ENCODE results near the gene CORO1C.
"Not testable (repeated sequence)": the region's sequence is repeated elsewhere in the genome, so short reads cannot be mapped to it uniquely, and the experiment has no call there.

Gene CORO1C

GRCh38 chr12:108671110-108671509, 60.2 kb downstream of the CORO1C start:
- DNase-seq = no peak

- no peak for DNase-seq
Measured at GRCh38 chr12:108670066-108670631, 61.2 kb downstream of the CORO1C start.

GRCh38 chr12:108668542-108668941, 62.8 kb downstream of the CORO1C start:
- DNase-seq = no peak

GRCh38 chr12:108668063-108668462, 63.3 kb downstream of the CORO1C start:
- DNase-seq = no peak

- no peak for DNase-seq
Measured at GRCh38 chr12:108667349-108667748, 64.0 kb downstream of the CORO1C start.

DNA sequence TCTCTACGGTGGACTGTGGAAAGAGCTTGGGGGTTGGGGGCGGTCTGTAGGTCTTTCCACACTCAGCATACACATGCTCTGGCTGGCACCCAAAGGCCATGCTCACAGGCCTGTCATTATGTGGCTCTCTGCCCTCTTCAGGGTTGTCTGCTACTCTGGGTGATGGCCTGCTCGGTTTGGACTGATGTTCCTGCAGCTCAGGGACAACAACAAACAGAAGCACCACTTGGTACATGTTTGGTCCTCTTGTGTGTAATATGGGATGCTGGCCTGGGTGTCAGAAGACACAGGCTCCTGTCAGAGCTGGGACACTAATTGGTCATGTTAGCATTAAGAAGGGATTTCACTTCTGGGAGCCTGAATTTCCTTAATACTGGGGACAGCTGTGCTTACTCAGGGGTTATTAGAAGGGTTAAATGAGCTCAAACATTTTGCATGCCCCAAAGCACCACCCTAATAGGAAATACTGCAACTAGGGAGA, 64.9 kb downstream of the CORO1C start:
- DNase-seq = no peak

- no peak for DNase-seq
Measured at GRCh38 chr12:108665608-108666202, 65.6 kb downstream of the CORO1C start.

DNA sequence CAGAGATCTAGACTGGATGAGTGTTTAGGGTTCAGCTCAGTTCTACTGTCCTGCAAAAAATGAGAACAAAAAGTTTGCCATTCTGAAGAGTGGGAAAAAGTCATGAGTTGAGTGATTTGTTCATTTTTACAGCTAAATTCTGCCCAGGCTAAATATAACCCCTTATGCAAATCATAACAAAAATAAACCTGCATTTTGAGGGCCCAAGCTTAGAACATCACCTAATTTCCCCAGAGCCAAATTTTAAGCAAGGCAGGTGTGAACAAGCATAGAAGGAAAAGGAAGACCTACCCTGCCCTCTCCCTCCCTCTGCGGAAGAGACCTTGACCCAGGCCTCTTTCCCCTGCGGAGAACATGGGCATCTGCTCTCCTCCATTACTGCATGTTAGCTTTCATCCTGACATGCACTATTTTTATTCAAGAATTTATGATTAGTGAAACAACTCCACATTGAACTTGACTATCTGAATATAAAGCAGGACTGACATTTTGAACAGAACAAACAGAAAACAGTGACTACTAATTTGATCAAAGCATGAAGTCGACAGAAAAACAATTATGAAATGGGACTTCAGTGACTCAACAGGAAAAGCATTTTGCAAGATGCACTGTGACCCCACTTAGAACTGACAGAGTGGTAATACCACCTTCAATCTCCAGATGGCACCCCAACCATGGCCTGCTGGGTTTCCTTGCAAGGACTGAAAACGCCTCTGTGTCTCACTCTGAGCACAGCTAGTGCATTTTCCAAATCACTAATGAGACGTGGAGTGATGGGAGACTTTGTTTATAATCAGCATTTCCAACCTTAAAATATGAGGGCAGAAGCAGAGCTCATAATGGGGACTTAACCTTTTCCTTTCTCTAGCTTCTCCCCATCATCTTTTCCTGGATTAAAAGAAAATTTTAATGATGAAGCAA, 66.7 kb downstream of the CORO1C start:
- peak; percentile 89 for DNase-seq

- no peak for DNase-seq
Measured at GRCh38 chr12:108663324-108664015, 67.8 kb downstream of the CORO1C start.

- not testable (repeated sequence) for DNase-seq
Measured at GRCh38 chr12:108658115-108658514, 73.2 kb downstream of the CORO1C start.

DNA sequence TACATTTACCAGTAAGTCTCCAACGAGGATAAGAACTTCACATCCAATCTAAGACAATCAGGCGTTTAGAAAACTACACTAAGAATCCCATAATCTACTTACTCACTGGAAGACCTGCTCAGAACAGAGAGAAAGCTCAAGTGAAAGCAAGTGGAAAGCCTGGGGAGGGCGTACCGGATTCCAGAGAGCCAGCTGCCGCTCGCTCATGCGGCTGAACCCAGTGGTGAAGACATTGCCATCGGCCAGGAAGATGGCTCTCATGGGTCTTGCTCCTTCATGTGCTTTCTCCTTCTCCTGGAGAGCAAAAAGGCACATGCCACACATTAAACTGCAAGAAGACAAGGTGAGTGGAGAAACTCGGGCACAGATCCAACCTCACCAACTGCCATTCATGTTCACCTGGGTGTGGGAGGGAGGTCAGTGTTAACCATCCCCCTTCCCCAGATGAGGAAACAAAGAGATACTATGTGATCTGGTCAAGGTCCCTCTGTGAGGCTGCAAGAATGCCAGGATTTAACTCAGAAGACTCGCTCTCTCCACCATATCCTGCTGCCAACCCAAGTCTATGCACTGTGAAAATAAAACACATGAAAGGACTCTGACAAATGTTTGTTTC, 74.1 kb downstream of the CORO1C start:
- DNase-seq = no peak

- DNase-seq = not testable (repeated sequence)
Measured at GRCh38 chr12:108656247-108656646, 75.1 kb downstream of the CORO1C start.

- DNase-seq = not testable (repeated sequence)
Measured at GRCh38 chr12:108655812-108656175, 75.5 kb downstream of the CORO1C start.

GRCh38 chr12:108654622-108655021, 76.7 kb downstream of the CORO1C start:
- not testable (repeated sequence) for DNase-seq

- no peak for DNase-seq
Measured at GRCh38 chr12:108653922-108654321, 77.4 kb downstream of the CORO1C start.

- DNase-seq = no peak
Measured at GRCh38 chr12:108653082-108653516, 78.2 kb downstream of the CORO1C start.

DNA sequence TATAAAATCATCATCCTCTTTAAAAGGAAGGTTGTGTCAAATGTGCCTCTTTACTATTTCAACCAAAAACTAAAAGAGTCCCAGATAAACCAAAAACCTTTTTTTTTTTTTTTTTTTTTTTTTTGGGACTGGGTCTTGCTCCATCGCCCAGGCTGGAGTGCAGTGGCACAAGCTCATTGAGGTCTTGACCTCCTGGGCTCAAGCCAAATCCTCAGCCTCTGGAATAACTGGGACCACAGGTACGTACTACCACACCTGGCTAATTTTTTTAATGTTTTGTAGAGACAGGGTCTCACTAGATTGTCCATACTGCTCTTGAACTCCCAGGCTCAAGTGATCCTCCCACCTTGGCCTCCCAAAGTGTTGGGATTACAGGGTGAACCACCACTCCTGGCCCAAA, 81.2 kb downstream of the CORO1C start:
- no peak for DNase-seq

DNA sequence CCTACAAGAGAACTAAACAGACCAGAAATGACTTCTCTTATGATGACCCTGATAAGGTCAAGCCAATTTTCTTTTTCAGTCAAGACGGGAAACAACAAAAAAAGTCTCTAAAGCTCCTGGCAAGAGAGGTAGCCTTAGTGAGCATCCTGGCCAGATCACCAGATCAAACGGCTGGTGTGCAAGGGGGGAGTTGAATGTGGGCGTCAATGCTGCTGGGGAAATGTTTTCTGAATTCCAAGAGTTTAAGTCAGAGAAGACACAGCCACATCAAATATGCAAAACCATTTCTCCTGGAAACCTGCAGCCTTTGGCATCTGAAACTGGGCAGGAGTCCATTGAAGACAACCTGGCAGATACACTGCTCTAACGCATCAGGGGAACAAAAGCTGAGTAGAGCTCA, 81.6 kb downstream of the CORO1C start:
- no peak for DNase-seq

DNA sequence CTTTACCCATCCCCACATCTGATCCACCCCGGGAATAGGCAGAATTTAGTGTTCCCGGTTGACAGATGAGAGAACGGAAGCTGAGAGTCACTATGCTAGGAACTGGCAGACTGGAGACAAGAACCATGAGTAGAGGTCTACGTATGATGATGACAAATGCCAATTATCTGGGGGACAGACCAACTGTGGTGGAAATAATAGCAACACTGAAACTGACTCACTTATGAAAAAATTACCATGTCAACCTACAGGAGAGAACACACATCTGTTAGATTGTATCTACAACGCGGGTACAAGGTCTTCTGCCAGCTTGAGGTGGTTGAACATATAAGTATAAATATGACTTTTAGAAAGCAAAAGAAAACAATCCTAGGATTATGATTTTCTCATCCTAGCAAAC, 82.2 kb downstream of the CORO1C start:
- DNase-seq = no peak

GRCh38 chr12:108648371-108648770, 82.9 kb downstream of the CORO1C start:
- DNase-seq = no peak

- DNase-seq = no peak
Measured at GRCh38 chr12:108647585-108648287, 83.6 kb downstream of the CORO1C start.

Measured in CD4-positive, alpha-beta T cell treated with Interleukin-17A for 1 hour (primary cell).